ENCODE results near the gene PPDPF. TPM values are rescaled to one million over a fixed set of nuclear protein-coding genes. Genes with fewer than 3 reads are reported as not detected.

The PPDPF gene
- total and polyA plus RNA-seq, 2 donors (not counting 1 experiment from before 2014, with no cell fraction given), result 93.5 to 162 TPM

DNA sequence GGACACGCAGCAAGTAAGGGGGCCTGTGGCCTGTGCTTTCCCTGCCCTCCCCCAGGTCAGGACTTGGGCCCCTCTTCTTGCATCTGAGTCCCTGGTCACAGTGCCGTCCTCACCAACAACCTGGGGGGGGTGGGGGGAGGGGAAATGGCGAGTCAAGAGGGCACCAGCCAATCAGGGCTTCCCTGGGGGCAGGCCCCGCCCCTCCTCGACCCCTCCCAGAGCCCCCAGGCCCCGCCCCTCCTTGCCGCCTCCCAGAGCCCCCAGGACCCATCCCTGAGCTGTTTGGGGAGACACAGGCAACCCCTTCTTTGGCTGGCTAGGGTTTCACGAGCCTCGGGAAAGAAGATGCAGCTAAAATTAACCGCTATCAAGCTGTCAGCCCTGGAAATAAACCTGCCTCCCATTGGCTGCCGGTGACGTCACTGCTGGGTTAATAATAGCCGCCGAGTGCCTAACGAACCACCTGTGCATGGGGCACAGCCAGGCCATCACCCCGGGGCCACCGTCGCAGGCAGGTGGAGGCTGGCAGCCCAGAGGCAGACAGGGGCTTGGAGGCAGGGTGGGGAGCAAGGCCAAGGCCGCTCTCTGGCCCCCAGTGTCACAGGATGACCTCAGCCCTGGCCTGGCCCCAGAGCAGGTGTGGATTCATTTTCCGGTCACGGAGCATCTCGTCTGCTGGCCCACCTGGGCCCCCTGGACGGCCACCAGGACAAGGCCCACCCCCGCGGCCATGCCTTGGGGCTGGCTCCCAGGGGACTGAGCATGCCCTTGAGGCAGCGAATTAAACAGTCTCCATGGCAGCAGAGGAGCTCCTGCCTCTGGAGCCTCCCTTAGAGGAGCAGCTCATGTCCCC, 18.5 kb upstream of the PPDPF start:
- H3K9me3 ChIP-seq (ENCODE audit: control extremely low read depth in 1 of 3, control insufficient read depth in 2 of 3, insufficient read depth in 1 of 3, low read length in 2 of 3), result peaks cover 0 to 34% (median 0%) of the 10 kb centered on the region in 3 donors
- no peak for ATAC-seq (ENCODE audit: low read depth)
- CTCF ChIA-PET, result no interaction called here
- intact Hi-C loops (cut with micrococcal nuclease), result no loop called here
- no peak for TF ChIP-seq EZH2 (IDR thresholded peaks at IDR 0.05; ENCODE audit: borderline replicate concordance, insufficient read depth, low read depth, low read length, poor library complexity, severe bottlenecking)
- TF ChIP-seq, protein P1, sequence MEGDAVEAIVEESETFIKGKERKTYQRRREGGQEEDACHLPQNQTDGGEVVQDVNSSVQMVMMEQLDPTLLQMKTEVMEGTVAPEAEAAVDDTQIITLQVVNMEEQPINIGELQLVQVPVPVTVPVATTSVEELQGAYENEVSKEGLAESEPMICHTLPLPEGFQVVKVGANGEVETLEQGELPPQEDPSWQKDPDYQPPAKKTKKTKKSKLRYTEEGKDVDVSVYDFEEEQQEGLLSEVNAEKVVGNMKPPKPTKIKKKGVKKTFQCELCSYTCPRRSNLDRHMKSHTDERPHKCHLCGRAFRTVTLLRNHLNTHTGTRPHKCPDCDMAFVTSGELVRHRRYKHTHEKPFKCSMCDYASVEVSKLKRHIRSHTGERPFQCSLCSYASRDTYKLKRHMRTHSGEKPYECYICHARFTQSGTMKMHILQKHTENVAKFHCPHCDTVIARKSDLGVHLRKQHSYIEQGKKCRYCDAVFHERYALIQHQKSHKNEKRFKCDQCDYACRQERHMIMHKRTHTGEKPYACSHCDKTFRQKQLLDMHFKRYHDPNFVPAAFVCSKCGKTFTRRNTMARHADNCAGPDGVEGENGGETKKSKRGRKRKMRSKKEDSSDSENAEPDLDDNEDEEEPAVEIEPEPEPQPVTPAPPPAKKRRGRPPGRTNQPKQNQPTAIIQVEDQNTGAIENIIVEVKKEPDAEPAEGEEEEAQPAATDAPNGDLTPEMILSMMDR (IDR thresholded peaks at IDR 0.05), result no peak
- no peaks in the 10 kb centered on the region for H3K79me2 ChIP-seq (ENCODE audit: control insufficient read depth, insufficient read depth, low read length)
- 45% methylated on average over 24 of the region's 26 CpGs for WGBS (ENCODE audit: insufficient coverage)
- DNase-seq, result no peak
- H3K4me1 Mint-ChIP-seq, result peaks cover 2% of the 10 kb centered on the region
- no peak overlapping the region for H3K27ac ChIP-seq (ENCODE audit: low read length in 2 of 2)
- peaks cover 2% of the 10 kb centered on the region for H3K9me3 Mint-ChIP-seq (ENCODE audit: insufficient read depth)
- H3K36me3 ChIP-seq (replicated peaks in 1 of 2; ENCODE audit: control extremely low read depth in 1 of 2, control insufficient read depth in 1 of 2, extremely low read depth in 1 of 2, insufficient read depth in 2 of 2, low read length in 1 of 2), result no peaks in the 10 kb centered on the region
- no peak overlapping the region for H3K9ac ChIP-seq (ENCODE audit: low read length)
- H3K4me3 ChIP-seq (ENCODE audit: control extremely low read depth in 1 of 5, extremely low read depth in 1 of 5, insufficient read depth in 1 of 5, low read depth in 2 of 5, low read length in 4 of 5), result no peak overlapping the region
- H4K20me1 ChIP-seq (ENCODE audit: control insufficient read depth, insufficient read depth, low read length, poor library complexity, severe bottlenecking), result no peaks in the 10 kb centered on the region
- H3K27me3 Mint-ChIP-seq, result peaks cover 20% of the 10 kb centered on the region
- H3K4me1 ChIP-seq (ENCODE audit: control insufficient read depth in 2 of 2, insufficient read depth in 2 of 2, low read length in 2 of 2), result peaks cover 14 to 16% of the 10 kb centered on the region in 2 donors
- no peak overlapping the region for H3K27ac Mint-ChIP-seq
- no peak overlapping the region for H3K4me2 ChIP-seq (replicated peaks; ENCODE audit: low read depth, low read length, poor library complexity, severe bottlenecking)
- peaks cover 0 to 33% (median 11%) of the 10 kb centered on the region in 4 experiments for H3K27me3 ChIP-seq (replicated peaks in 1 of 4; ENCODE audit: control extremely low read depth in 1 of 4, control insufficient read depth in 3 of 4, insufficient read depth in 4 of 4, low read length in 3 of 4)
- POLR2A ChIA-PET, result no interaction called here
- no peak overlapping the region for H3K4me3 Mint-ChIP-seq
- H2AFZ ChIP-seq (ENCODE audit: insufficient read depth, low read depth, low read length, poor library complexity, severe bottlenecking), result no peak overlapping the region

DNA sequence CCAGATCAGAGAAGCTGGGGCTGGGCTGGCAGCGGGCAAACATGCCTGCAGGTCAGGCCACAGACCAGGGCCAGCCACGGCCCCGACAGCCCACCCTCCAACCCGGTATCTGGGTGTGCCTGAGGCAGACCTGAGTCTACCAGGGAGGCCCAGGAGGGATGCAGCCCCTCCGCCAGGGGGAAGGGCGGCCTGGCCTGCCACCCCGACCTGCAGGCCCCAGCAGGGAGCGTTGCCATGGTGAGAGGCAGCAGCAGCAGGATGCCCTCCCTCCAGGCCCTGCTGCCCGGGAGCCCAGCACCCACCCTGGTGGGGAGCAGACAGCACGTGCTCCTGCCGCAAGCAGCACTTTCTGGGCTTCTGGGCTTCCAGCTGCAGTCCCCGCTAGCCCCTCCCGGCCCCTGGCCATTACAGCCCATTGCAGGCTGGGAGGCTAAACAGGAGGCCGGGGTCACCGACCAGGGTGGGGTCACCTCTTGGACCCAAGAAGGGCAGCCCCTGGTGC, 17.8 kb upstream of the PPDPF start:
- Mint-ChIP-seq H3K4me1 (no peaks in the 10 kb centered on the region), H3K4me3 (no peak overlapping the region), H3K27ac (no peak overlapping the region), H3K27me3 (peaks cover 18% of the 10 kb centered on the region), H3K9me3 (ENCODE audit: insufficient read depth) (peaks cover 2% of the 10 kb centered on the region)
- DNase-seq, result no peak
- no peak for TF ChIP-seq EZH2 (IDR thresholded peaks at IDR 0.05; ENCODE audit: borderline replicate concordance, insufficient read depth, low read depth, low read length, poor library complexity, severe bottlenecking)
- TF ChIP-seq, protein P1 (IDR thresholded peaks at IDR 0.05), result no peak
- Histone ChIP-seq H3K9ac (ENCODE audit: low read length) (no peak overlapping the region), H4K20me1 (ENCODE audit: control insufficient read depth, insufficient read depth, low read length, poor library complexity, severe bottlenecking) (no peaks in the 10 kb centered on the region), H3K4me2 (replicated peaks; ENCODE audit: low read depth, low read length, poor library complexity, severe bottlenecking) (no peak overlapping the region), H3K4me3 (ENCODE audit: control extremely low read depth in 1 of 5, extremely low read depth in 1 of 5, insufficient read depth in 1 of 5, low read depth in 2 of 5, low read length in 4 of 5) (no peak overlapping the region), H2AFZ (ENCODE audit: insufficient read depth, low read depth, low read length, poor library complexity, severe bottlenecking) (no peak overlapping the region), H3K27me3 (replicated peaks in 1 of 4; ENCODE audit: control extremely low read depth in 1 of 4, control insufficient read depth in 3 of 4, insufficient read depth in 4 of 4, low read length in 3 of 4) (peaks cover 0 to 27% (median 8%) of the 10 kb centered on the region in 4 experiments), H3K79me2 (ENCODE audit: control insufficient read depth, insufficient read depth, low read length) (no peaks in the 10 kb centered on the region), H3K9me3 (ENCODE audit: control extremely low read depth in 1 of 3, control insufficient read depth in 2 of 3, insufficient read depth in 1 of 3, low read length in 2 of 3) (peaks cover 0 to 34% (median 0%) of the 10 kb centered on the region in 3 donors), H3K36me3 (replicated peaks in 1 of 2; ENCODE audit: control extremely low read depth in 1 of 2, control insufficient read depth in 1 of 2, extremely low read depth in 1 of 2, insufficient read depth in 2 of 2, low read length in 1 of 2) (no peaks in the 10 kb centered on the region), H3K27ac (ENCODE audit: low read length in 2 of 2) (no peak overlapping the region), H3K4me1 (ENCODE audit: control insufficient read depth in 2 of 2, insufficient read depth in 2 of 2, low read length in 2 of 2) (peaks cover 13 to 16% of the 10 kb centered on the region in 2 donors)
- POLR2A ChIA-PET, result no interaction called here
- CTCF ChIA-PET, result interaction anchor here (1.1 kb wide), 1 partner anchor 9 kb away, joined by 3 read pairs; no protein-coding TSS in a partner anchor
- no peak for ATAC-seq (ENCODE audit: low read depth)
- intact Hi-C loops (cut with micrococcal nuclease), result no loop called here
- 79% methylated on average over 14 of the region's 15 CpGs for WGBS (ENCODE audit: insufficient coverage)

All from B cell (primary cell).